ENCODE measurements around the gene FAM217A. TPM values are rescaled to one million over a fixed set of nuclear protein-coding genes. Genes with fewer than 3 reads are reported as not detected.

The FAM217A gene
- total RNA-seq, result not detected

- DNase-seq (ENCODE audit: low spot score) (no peak), ATAC-seq (ENCODE audit: low FRiP score) (no peak)
- TF ChIP-seq, protein P1, sequence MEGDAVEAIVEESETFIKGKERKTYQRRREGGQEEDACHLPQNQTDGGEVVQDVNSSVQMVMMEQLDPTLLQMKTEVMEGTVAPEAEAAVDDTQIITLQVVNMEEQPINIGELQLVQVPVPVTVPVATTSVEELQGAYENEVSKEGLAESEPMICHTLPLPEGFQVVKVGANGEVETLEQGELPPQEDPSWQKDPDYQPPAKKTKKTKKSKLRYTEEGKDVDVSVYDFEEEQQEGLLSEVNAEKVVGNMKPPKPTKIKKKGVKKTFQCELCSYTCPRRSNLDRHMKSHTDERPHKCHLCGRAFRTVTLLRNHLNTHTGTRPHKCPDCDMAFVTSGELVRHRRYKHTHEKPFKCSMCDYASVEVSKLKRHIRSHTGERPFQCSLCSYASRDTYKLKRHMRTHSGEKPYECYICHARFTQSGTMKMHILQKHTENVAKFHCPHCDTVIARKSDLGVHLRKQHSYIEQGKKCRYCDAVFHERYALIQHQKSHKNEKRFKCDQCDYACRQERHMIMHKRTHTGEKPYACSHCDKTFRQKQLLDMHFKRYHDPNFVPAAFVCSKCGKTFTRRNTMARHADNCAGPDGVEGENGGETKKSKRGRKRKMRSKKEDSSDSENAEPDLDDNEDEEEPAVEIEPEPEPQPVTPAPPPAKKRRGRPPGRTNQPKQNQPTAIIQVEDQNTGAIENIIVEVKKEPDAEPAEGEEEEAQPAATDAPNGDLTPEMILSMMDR (IDR thresholded peaks at IDR 0.05), result no peak
Observed at GRCh38 chr6:4078691-4079471, at the start of gene FAM217A. Gene FAM217A, minus strand, starts transcription at chr6:4079137. Its CDS starts 1,723 bp downstream, at chr6:4077414.

DNA sequence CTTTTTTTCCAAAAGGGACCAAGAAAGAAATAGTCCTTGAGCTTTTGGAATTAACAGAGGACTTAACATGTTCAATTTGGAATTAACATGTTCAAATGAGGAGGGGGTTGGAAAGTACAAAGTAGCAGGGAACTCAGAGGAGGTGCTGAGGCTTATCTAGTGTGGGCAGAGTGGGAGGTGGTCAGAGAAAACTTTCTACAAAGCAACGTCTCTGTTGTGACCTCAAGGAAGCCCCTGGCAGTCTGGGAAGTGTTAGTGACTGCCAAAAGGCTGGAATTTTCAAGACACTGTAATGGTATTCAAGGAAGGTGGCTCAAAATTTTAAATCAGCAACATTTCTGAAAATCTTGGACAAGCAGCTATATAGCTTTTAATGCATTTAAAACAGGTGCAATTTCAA, 49.1 kb upstream of the FAM217A start:
- DNase-seq (ENCODE audit: low spot score) (no peak), ATAC-seq (ENCODE audit: low FRiP score) (no peak)
- TF ChIP-seq, protein P1 (IDR thresholded peaks at IDR 0.05), result no peak

DNA sequence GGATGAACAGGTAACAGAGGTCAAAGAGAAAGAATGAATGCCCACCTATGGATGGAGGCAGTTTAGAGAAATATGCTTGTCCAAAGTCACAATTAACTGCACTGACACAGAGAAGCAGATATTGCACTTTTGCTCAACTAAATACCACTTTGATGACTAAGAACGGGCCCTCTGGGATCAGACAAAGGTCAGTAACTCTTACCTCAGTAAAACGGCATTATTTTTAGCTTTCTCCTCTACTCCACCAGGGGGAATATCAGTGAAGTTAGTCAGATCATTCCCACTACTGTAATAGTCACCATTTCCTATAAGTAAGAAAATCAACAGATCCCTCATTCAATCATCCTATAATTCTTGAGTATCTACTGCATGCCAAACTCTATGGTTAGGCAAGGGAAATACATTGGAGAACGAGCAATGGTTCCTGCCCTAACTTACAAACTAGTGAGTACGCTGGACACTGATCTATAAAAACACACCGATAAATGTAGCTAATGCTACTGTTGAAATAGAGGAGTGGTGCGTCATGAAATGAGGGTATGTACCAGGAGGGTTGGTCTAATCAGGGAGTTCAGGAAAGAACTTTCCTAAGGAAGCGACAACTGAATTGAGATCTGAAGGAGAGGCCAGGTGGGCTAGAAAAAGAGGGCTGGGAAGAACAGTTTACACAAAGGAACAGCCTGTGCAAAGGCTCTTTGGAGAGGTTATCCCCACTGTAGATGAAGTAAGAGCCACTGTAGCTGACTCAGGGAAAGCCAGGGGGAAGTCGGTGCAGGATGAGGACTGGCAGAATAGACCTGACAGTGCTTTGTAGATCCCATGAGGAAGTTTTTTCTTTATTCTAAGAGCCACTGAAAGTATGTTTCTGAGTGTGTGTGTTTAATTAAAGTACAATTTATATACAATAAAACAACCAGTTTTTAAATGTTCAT, 47.3 kb upstream of the FAM217A start:
- no peak for DNase-seq (ENCODE audit: low spot score)
- peak; percentile 93 for ATAC-seq (ENCODE audit: low FRiP score)
- TF ChIP-seq, protein P1 (IDR thresholded peaks at IDR 0.05), result no peak

GRCh38 chr6:4125500-4125899, 46.6 kb upstream of the FAM217A start:
- DNase-seq (ENCODE audit: low spot score), result no peak
- TF ChIP-seq, protein P1 (IDR thresholded peaks at IDR 0.05), result no peak
- ATAC-seq (ENCODE audit: low FRiP score), result peak; percentile 43

- ATAC-seq (ENCODE audit: low FRiP score) (no peak), DNase-seq (ENCODE audit: low spot score) (no peak)
- TF ChIP-seq, protein P1 (IDR thresholded peaks at IDR 0.05), result no peak
Observed at GRCh38 chr6:4124351-4124750, 45.4 kb upstream of the FAM217A start.

GRCh38 chr6:4115741-4116140, 36.8 kb upstream of the FAM217A start:
- DNase-seq (ENCODE audit: low spot score) (no peak), ATAC-seq (ENCODE audit: low FRiP score) (no peak)
- TF ChIP-seq, protein P1 (IDR thresholded peaks at IDR 0.05), result no peak
